ENCODE results near the gene ZNF749.
"Not testable (repeated sequence)": the region's sequence is repeated elsewhere in the genome, so short reads cannot be mapped to it uniquely, and the experiment has no call there.

The ZNF749 gene

GRCh38 chr19:57437931-57438330 lies 2.8 kb downstream of the ZNF749 start:
- H3K4me3 Mint-ChIP-seq: no peak overlapping the region
- H3K27me3 Mint-ChIP-seq: no peaks in the 10 kb centered on the region
- DNase-seq: no peak
- peaks cover 21% of the 10 kb centered on the region for H3K4me1 Mint-ChIP-seq
- no peak overlapping the region for H3K27ac Mint-ChIP-seq
- ATAC-seq: no peak
- H3K9me3 Mint-ChIP-seq: peaks cover 56% of the 10 kb centered on the region
- peaks cover 77% of the 10 kb centered on the region for H3K36me3 Mint-ChIP-seq (ENCODE audit: low read depth)

- DNase-seq (no peak), ATAC-seq (no peak)
- Mint-ChIP-seq H3K27me3 (no peaks in the 10 kb centered on the region), H3K36me3 (ENCODE audit: low read depth) (peaks cover 84% of the 10 kb centered on the region), H3K27ac (no peak overlapping the region), H3K9me3 (peaks cover 53% of the 10 kb centered on the region), H3K4me3 (no peak overlapping the region), H3K4me1 (peaks cover 21% of the 10 kb centered on the region)
Observed at GRCh38 chr19:57438925-57439324, 3.8 kb downstream of the ZNF749 start.

GRCh38 chr19:57441979-57442752 lies 7.0 kb downstream of the ZNF749 start:
- H3K27me3 Mint-ChIP-seq: no peaks in the 10 kb centered on the region
- no peak for ATAC-seq
- H3K4me1 Mint-ChIP-seq: no peaks in the 10 kb centered on the region
- no peak overlapping the region for H3K27ac Mint-ChIP-seq
- H3K4me3 Mint-ChIP-seq: no peak overlapping the region
- peaks cover 89% of the 10 kb centered on the region for H3K36me3 Mint-ChIP-seq (ENCODE audit: low read depth)
- H3K9me3 Mint-ChIP-seq: peaks cover 65% of the 10 kb centered on the region
- DNase-seq: no peak

DNA sequence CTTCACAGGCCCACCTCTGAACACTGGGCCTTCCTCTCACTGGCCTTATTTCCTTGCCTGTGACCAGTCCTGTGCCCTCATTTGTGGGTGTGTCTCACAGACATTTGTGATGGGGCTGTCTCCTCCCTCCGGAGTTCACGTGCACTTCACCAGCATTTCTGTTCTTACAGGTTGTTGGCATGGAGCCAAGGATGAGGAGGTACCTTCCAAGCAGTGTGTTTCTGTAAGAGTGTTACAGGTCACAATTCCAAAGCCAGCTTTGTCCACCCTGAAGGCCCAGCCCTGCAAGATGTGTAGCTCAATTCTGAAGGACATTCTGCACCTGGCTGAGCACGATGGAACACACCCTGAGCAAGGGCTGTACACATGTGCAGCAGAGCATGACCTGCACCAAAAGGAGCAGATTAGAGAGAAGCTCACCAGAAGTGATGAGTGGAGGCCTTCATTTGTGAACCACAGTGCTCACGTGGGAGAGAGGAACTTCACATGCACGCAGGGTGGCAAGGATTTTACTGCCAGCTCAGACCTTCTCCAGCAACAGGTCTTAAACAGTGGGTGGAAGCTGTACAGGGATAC lies 8.1 kb downstream of the ZNF749 start:
- ATAC-seq (no peak), DNase-seq (no peak)
- no peak overlapping the region for H3K27ac Mint-ChIP-seq
- peaks cover 64% of the 10 kb centered on the region for H3K9me3 Mint-ChIP-seq
- H3K27me3 Mint-ChIP-seq: no peaks in the 10 kb centered on the region
- peaks cover 83% of the 10 kb centered on the region for H3K36me3 Mint-ChIP-seq (ENCODE audit: low read depth)
- no peaks in the 10 kb centered on the region for H3K4me1 Mint-ChIP-seq
- no peak overlapping the region for H3K4me3 Mint-ChIP-seq

DNA sequence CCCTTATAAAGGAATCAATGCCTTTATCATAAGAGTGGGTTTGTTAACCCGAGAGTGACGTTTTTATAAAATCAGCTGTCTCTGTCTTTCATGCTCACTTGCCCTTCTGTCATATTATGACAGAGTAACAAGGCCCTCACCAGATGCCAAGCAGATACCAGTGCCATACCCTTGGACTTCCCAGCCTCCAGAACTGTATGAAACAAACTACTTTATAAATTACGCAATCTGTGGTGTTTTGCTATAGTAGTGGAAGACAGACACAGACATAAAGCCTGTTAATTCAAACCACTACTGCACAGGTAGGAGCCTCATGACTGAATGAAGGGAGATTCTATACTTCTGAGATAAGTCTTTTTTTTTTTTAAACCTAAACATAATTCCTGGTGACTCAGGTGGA lies 17.2 kb downstream of the ZNF749 start:
- Mint-ChIP-seq H3K36me3 (ENCODE audit: low read depth) (peaks cover 48% of the 10 kb centered on the region), H3K27me3 (no peaks in the 10 kb centered on the region)

DNA sequence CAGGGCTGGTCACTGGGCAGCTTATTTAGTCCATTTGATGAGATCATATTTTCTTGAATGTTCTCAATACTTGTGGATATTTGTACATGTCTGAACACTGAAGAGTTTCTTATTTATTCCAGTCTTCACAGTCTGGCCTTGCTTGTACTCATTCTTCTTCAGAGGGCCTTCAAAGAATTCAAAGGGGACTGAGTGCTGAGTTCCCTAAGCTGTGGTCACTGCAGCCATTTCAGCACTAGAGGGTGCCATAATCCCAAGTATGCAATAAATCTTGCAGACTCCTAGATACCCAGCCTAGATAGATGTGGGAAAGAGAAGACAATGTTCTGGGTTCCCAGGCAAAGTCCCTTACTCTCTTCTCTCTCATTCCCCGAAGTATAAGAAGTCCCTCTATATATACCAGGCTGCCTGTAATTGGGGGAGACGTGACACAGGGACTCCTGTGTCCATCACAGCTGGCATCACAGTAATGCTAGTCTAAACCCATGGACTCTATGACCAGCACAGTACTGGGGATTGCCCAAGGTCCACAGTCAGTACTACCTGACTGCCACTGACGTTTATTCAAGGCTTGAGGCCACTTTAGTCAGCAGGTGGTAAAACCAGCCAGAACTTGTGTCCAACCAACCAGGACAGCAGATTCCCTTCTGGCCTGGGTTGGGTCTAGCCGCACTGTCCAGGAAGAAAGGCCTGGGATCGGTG lies 30.7 kb downstream of the ZNF749 start:
- ATAC-seq: peak; percentile 73
- Mint-ChIP-seq H3K4me1 (no peaks in the 10 kb centered on the region), H3K27ac (no peak overlapping the region), H3K36me3 (ENCODE audit: low read depth) (peaks cover 49% of the 10 kb centered on the region), H3K27me3 (no peaks in the 10 kb centered on the region), H3K4me3 (no peak overlapping the region), H3K9me3 (peaks cover 69% of the 10 kb centered on the region)
- DNase-seq: no peak

More for the DNA sequence above, 17.2 kb downstream of the ZNF749 start:
- Mint-ChIP-seq H3K9me3 (peaks cover 35% of the 10 kb centered on the region), H3K27ac (no peak overlapping the region), H3K4me1 (no peaks in the 10 kb centered on the region), H3K4me3 (no peak overlapping the region)
- no peak for ATAC-seq
- DNase-seq: no peak

DNA sequence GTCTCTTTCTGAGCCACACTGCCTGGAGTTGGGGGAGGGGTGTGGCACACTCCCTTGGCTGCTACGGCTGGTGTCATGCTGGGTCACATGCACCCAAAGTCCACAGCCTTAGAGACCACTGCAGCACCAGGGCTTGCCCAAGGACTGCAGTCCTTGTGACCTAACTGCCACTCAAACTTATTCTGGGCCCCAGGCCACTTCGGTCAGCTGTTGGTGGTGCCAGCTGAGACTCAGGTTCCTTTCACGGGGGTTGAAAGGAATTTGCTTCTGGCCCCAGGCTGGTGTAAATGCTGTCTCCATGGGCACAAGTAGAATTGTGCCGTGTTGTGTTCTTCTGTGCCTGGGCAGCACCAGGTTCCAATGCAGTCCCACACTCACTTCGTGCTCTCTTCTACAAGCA lies 31.4 kb downstream of the ZNF749 start:
- ATAC-seq (no peak), DNase-seq (no peak)
- H3K27ac Mint-ChIP-seq: no peak overlapping the region
- H3K9me3 Mint-ChIP-seq: peaks cover 69% of the 10 kb centered on the region
- H3K4me1 Mint-ChIP-seq: no peaks in the 10 kb centered on the region
- peaks cover 49% of the 10 kb centered on the region for H3K36me3 Mint-ChIP-seq (ENCODE audit: low read depth)
- no peaks in the 10 kb centered on the region for H3K27me3 Mint-ChIP-seq
- no peak overlapping the region for H3K4me3 Mint-ChIP-seq

GRCh38 chr19:57473646-57474045 lies 38.5 kb downstream of the ZNF749 start:
- Mint-ChIP-seq H3K4me3 (no peak overlapping the region), H3K27ac (no peak overlapping the region), H3K9me3 (peaks cover 83% of the 10 kb centered on the region), H3K27me3 (no peaks in the 10 kb centered on the region), H3K36me3 (ENCODE audit: low read depth) (peaks cover 90% of the 10 kb centered on the region), H3K4me1 (peaks cover 18% of the 10 kb centered on the region)
- DNase-seq (no peak), ATAC-seq (no peak)

GRCh38 chr19:57477191-57478008 lies 42.3 kb downstream of the ZNF749 start, which contains the start of gene ZNF772:
TSS of gene ZNF772 (minus strand) at chr19:57477566. CDS start at chr19:57477309, 257 bp downstream.
- H3K36me3 Mint-ChIP-seq (ENCODE audit: low read depth): peaks cover 58% of the 10 kb centered on the region
- ATAC-seq (peak; percentile 100), DNase-seq (peak; percentile 86)
- peak within 1 kb of the TSS; percentile 89 for H3K4me3 Mint-ChIP-seq
- H3K27me3 Mint-ChIP-seq: no peaks in the 10 kb centered on the region
- peaks cover 65% of the 10 kb centered on the region for H3K9me3 Mint-ChIP-seq
- peak within 1 kb of the TSS; percentile 88 for H3K27ac Mint-ChIP-seq
- H3K4me1 Mint-ChIP-seq: peaks cover 18% of the 10 kb centered on the region

DNA sequence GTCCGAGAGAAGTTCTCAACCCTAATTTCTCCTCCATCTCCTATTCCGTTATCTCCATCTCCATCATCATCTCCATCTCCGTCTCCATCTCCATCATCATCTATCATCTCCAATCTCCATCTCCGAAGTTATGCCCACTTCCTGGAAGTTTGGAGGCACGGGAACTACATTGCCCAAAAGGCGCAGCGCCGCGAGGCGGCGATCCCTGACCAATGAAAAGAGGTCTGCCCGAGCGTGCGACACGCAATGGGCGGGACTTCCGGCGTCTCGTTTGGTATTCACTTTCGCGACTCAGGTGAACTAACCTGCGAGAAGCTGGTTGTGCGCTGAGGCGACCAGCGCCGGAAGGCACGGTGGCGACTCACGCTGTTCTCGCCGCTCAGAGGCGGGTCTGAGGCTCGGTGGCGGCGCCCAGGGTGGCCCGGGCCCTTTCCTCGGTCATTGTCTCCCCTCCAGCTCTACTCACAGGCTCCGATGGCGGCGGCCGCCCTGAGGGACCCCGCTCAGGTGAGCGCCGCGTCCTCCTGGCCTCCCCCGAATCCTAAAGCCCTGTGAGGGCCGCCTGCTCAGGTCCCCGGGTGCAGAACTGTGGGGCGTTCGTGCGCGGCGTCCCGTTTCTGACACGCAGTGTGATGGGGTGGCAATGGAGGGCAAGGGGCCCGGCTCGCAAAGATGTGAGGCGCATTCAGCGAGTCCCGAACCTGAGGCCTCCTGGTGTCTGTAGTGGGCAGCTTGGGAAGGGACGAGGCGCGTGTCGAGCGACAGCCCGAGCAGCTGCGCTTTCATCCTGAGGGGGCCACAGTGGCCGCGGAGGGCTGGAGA lies 52.6 kb downstream of the ZNF749 start, which contains the start of gene ZNF419:
ZNF419 (plus strand) TSS at position 274 of the 822 bp plus-strand sequence; CDS start at position 475, 201 bp downstream.
- H3K4me3 Mint-ChIP-seq: peak within 1 kb of the TSS; percentile 73
- H3K36me3 Mint-ChIP-seq (ENCODE audit: low read depth): peaks cover 42% of the 10 kb centered on the region

GRCh38 chr19:57488299-57488644 lies 53.1 kb downstream of the ZNF749 start:
- peaks cover 43% of the 10 kb centered on the region for H3K9me3 Mint-ChIP-seq
- ATAC-seq, H3K27me3 Mint-ChIP-seq, H3K27ac Mint-ChIP-seq, DNase-seq: not testable (repeated sequence)
- H3K4me1 Mint-ChIP-seq: peaks cover 12% of the 10 kb centered on the region
- peaks cover 48% of the 10 kb centered on the region for H3K36me3 Mint-ChIP-seq (ENCODE audit: low read depth)
- H3K4me3 Mint-ChIP-seq: peak overlapping the region; percentile 73

More for the DNA sequence above, 52.6 kb downstream of the ZNF749 start, which contains the start of gene ZNF419:
- H3K4me1 Mint-ChIP-seq: peaks cover 12% of the 10 kb centered on the region
- H3K9me3 Mint-ChIP-seq: peaks cover 37% of the 10 kb centered on the region
- H3K27me3 Mint-ChIP-seq: not testable (repeated sequence)
- H3K27ac Mint-ChIP-seq: peak within 1 kb of the TSS; percentile 54
- DNase-seq: peak; percentile 93
- peak; percentile 96 for ATAC-seq
